CD4-positive, alpha-beta T cell (primary cell): Measurements from ENCODE around the gene C7orf25. TPM values are rescaled to one million over a fixed set of nuclear protein-coding genes. Genes with fewer than 3 reads are reported as not detected.
"Not testable (repeated sequence)": the region's sequence is repeated elsewhere in the genome, so short reads cannot be mapped to it uniquely, and the experiment has no call there.

Source experiments
- ATAC-seq: fragments of 200-7000 bp; cut with Tn5 transposase; one replicate; pipeline ENCODE4 v1.10.0; 2022; ENCODE audit warnings: mild to moderate bottlenecking; ENCODE audit not compliant: poor library complexity
- CTCF ChIA-PET: fragments of 350-600 bp; sonication (Branson Sonifier 250); formaldehyde crosslinking; loops from one replicate; lab custom pipeline; 2021; ENCODE audit warnings: antibody characterized with exemption, inconsistent platforms; lab: Charles Lee
- POLR2A ChIA-PET: fragments of 350-600 bp; sonication (Branson Sonifier 250); formaldehyde crosslinking; loops from one replicate; lab custom pipeline; 2021; ENCODE audit warnings: antibody characterized with exemption, inconsistent platforms; lab: Charles Lee
- DNase-seq, 14 experiments: peaks; one replicate each; pipeline ENCODE4 v3.0.0-alpha.2; 2013 to 2020; ENCODE audit warnings: mixed read lengths in 2 of 14
- H3K27ac ChIP-seq, 2 donors: one replicate each; pipeline versions ENCODE4 v1.5.1 to v1.7.0; 2013; ENCODE audit warnings: low read length in 2 of 2, low read depth in 1 of 2, mild to moderate bottlenecking in 1 of 2
- H3K27me3 ChIP-seq, 2 experiments: 1 replicate in 1 of 2; 2 replicates in 1 of 2; pipeline versions ENCODE4 v1.6.1 to v1.7.0; 2013; ENCODE audit warnings: low read length in 2 of 2, control low read depth in 1 of 2, mild to moderate bottlenecking in 1 of 2, moderate library complexity in 1 of 2; ENCODE audit not compliant: insufficient read depth in 2 of 2, control insufficient read depth in 1 of 2
- H3K36me3 ChIP-seq: one replicate; pipeline ENCODE4 v1.6.1; 2013; ENCODE audit warnings: low read length, control low read depth; ENCODE audit not compliant: insufficient read depth
- H3K4me1 ChIP-seq: one replicate; pipeline ENCODE4 v1.6.1; 2013; ENCODE audit warnings: low read length, control low read depth; ENCODE audit not compliant: insufficient read depth
- H3K4me3 ChIP-seq: one replicate; pipeline ENCODE4 v1.5.1; 2013; ENCODE audit warnings: mild to moderate bottlenecking, low read length, moderate library complexity
- H3K9me3 ChIP-seq, 2 experiments: 1 replicate in 1 of 2; 2 replicates in 1 of 2; pipeline versions ENCODE4 v1.6.1 to v1.7.0; 2013; ENCODE audit warnings: low read length in 2 of 2, mild to moderate bottlenecking in 2 of 2, control low read depth in 1 of 2, moderate library complexity in 1 of 2; ENCODE audit not compliant: control insufficient read depth in 1 of 2, insufficient read depth in 1 of 2
- H3K27ac Mint-ChIP-seq: one replicate; pipeline ENCODE4 v1.8.0; 2020; ENCODE audit warnings: mixed read lengths
- H3K27me3 Mint-ChIP-seq: one replicate; pipeline ENCODE4 v1.8.0; 2021; ENCODE audit warnings: mixed read lengths
- H3K36me3 Mint-ChIP-seq: one replicate; pipeline ENCODE4 v1.8.0; 2021; ENCODE audit warnings: low read depth, mixed read lengths
- H3K4me1 Mint-ChIP-seq: one replicate; pipeline ENCODE4 v1.8.0; 2021; ENCODE audit warnings: low read depth, mixed read lengths
- H3K4me3 Mint-ChIP-seq: one replicate; pipeline ENCODE4 v1.8.0; 2020; ENCODE audit warnings: mild to moderate bottlenecking, mixed read lengths
- H3K9me3 Mint-ChIP-seq: one replicate; pipeline ENCODE4 v1.8.0; 2020; ENCODE audit warnings: mixed read lengths
- intact Hi-C, 2 experiments: fragments of 100-400 bp; cut with DNase I in 1 of 2; cut with micrococcal nuclease in 1 of 2; formaldehyde crosslinking; loops; one replicate each; pipeline versions ENCODE4 v1.15.1 to v1.9.0; 2023 to 2025; cut with DNase I, micrococcal nuclease
- total RNA-seq, 174 experiments: library from RNA in 2 of 174; stranded (reverse) in 2 of 174; gene quantifications; one replicate each; pipeline ENCODE4 v1.2.3 and lab custom pipeline; 2021 to 2026
- TF ChIP-seq, protein P1 (sequence below): fragments of 200-600 bp; IDR thresholded peaks from one replicate; pipeline ENCODE4 v1.8.0; 2022; ENCODE audit warnings: antibody characterized with exemption, mild to moderate bottlenecking

The C7orf25 gene
- total RNA-seq, 2 experiments from 2014 or later: 2.1 to 3.7 TPM

DNA sequence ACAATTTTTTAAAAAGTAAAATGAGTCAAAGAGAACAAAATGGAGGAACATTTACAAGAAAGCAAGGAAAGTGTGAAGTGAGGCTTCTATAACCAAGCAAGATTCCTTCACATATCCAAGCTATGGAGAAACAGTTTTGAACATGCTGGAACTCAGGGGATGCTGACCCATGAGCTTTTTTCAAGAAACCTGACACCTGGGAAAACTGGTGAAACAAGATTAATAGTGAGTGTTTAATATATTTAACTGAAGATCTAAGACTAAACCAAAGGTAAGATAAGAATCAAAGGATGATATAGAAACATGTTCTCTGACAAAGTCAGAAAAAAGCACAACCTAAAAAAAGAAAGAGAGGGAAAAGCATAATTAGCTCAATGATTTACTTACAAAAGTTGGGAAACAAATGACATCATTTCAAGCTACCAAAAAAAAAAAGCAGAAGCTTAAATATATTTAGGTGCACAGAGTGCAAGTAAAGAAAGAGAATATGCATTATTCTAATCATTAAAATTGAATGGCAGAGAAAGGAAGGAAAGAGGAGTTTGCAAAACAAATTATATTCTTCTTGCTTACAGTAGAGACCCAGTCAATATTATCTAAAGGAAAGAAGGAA is 24.9 kb downstream of the C7orf25 start:
- no peak for DNase-seq
- Histone ChIP-seq H3K27ac (no peak overlapping the region), H3K27me3 (peaks cover 0 to 5% of the 10 kb centered on the region in 2 experiments), H3K36me3 (no peaks in the 10 kb centered on the region), H3K9me3 (peaks cover 0 to 6% of the 10 kb centered on the region in 2 experiments), H3K4me3 (no peak overlapping the region), H3K4me1 (peaks cover 18% of the 10 kb centered on the region)
- ChIA-PET POLR2A (interaction anchor here (0.7 to 1.1 kb wide), 3 partner anchors 10 to 45 kb away, joined by 3 to 7 read pairs (median 6); partner anchors contain the start of genes MRPL32 and PSMA2), CTCF (no interaction called here)
- no peaks in the 10 kb centered on the region for H3K9me3 Mint-ChIP-seq
- TF ChIP-seq, protein P1, sequence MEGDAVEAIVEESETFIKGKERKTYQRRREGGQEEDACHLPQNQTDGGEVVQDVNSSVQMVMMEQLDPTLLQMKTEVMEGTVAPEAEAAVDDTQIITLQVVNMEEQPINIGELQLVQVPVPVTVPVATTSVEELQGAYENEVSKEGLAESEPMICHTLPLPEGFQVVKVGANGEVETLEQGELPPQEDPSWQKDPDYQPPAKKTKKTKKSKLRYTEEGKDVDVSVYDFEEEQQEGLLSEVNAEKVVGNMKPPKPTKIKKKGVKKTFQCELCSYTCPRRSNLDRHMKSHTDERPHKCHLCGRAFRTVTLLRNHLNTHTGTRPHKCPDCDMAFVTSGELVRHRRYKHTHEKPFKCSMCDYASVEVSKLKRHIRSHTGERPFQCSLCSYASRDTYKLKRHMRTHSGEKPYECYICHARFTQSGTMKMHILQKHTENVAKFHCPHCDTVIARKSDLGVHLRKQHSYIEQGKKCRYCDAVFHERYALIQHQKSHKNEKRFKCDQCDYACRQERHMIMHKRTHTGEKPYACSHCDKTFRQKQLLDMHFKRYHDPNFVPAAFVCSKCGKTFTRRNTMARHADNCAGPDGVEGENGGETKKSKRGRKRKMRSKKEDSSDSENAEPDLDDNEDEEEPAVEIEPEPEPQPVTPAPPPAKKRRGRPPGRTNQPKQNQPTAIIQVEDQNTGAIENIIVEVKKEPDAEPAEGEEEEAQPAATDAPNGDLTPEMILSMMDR: no peak
- peak overlapping the region; percentile 93 for H3K4me3 Mint-ChIP-seq
- H3K4me1 Mint-ChIP-seq: peaks cover 27% of the 10 kb centered on the region
- ATAC-seq: no peak
- intact Hi-C loops: loop anchor here in 1 of 2 experiments (10.0 kb wide), 1 partner anchor 942 kb away; no protein-coding TSS in a partner anchor
- H3K27ac Mint-ChIP-seq: peak overlapping the region; percentile 94
- H3K36me3 Mint-ChIP-seq: no peaks in the 10 kb centered on the region
- peaks cover 4% of the 10 kb centered on the region for H3K27me3 Mint-ChIP-seq

DNA sequence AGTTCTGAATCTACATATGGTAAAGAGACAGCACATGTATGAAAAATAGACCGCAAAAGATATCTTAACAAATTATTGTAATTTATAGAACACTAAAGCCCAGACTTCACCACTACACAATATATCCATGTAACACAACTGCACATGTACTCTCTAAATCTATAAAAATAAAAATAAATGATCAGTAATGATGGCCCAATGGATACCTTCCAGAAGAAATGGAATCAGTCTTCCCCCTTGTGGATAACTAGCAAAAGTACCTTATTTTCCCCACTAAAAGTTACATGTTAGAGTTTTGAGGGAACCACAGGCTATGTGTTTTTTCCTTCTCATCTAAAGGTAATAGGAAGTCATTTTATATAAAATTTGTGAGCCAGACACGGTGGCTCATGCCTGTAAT is 25.7 kb downstream of the C7orf25 start:
- POLR2A ChIA-PET: no interaction called here
- Histone ChIP-seq H3K36me3 (no peaks in the 10 kb centered on the region), H3K27me3 (peaks cover 0 to 5% of the 10 kb centered on the region in 2 experiments), H3K4me1 (peaks cover 18% of the 10 kb centered on the region), H3K4me3 (no peak overlapping the region), H3K9me3 (peaks cover 0 to 6% of the 10 kb centered on the region in 2 experiments), H3K27ac (no peak overlapping the region)
- ATAC-seq (no peak), DNase-seq (no peak)
- no peaks in the 10 kb centered on the region for H3K36me3 Mint-ChIP-seq
- H3K4me3 Mint-ChIP-seq: peak overlapping the region; percentile 35
- H3K27ac Mint-ChIP-seq: peak overlapping the region; percentile 49
- no peaks in the 10 kb centered on the region for H3K9me3 Mint-ChIP-seq
- H3K4me1 Mint-ChIP-seq: peaks cover 27% of the 10 kb centered on the region
- CTCF ChIA-PET: no interaction called here
- TF ChIP-seq, protein P1: no peak
- H3K27me3 Mint-ChIP-seq: no peaks in the 10 kb centered on the region
- intact Hi-C loops: loop anchor here in 1 of 2 experiments (10.0 kb wide), 1 partner anchor 941 kb away; no protein-coding TSS in a partner anchor

DNA sequence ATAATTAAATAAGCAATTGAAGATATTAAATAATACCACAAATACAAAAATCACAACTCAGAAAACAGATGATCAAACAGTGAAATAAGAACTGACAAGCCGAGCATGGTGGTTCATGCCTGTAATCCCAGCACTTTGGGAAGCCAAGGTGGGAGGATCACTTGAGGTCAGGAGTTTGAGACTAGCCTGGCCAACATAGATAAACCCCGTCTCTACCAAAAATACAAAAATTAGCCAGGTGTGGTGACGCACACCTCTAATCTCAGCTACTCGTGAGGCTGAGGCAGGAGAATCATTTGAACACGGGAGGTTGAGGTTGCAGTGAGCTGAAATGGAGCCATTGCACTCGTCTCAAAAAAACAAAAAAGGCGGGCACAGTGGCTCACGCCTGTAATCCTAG is 26.7 kb downstream of the C7orf25 start:
- H3K27me3 ChIP-seq, H3K9me3 ChIP-seq, H3K4me3 Mint-ChIP-seq, ATAC-seq, H3K27me3 Mint-ChIP-seq, H3K27ac Mint-ChIP-seq, H3K36me3 ChIP-seq, POLR2A ChIA-PET, DNase-seq, CTCF ChIA-PET, H3K27ac ChIP-seq, H3K36me3 Mint-ChIP-seq, H3K9me3 Mint-ChIP-seq, H3K4me3 ChIP-seq: not testable (repeated sequence)
- H3K4me1 Mint-ChIP-seq: peaks cover 27% of the 10 kb centered on the region
- intact Hi-C loops: loop anchor here in 1 of 2 experiments (10.0 kb wide), 1 partner anchor 940 kb away; no protein-coding TSS in a partner anchor
- peaks cover 18% of the 10 kb centered on the region for H3K4me1 ChIP-seq
